Liver (tissue), 9 donors: Measurements from ENCODE around the gene CCT6B. TPM values are rescaled to one million over a fixed set of nuclear protein-coding genes. Genes with fewer than 3 reads are reported as not detected.

ENCODE experiments used
- DNase-seq: peaks from one replicate; pipeline ENCODE4 v3.0.0-alpha.2; 2017; ENCODE audit warnings: low spot score
- H3K27ac ChIP-seq, 2 donors: one replicate each; pipeline ENCODE4 v1.7.0; 2013; ENCODE audit warnings: inconsistent platforms in 2 of 2, low read length in 2 of 2, control low read depth in 1 of 2, low read depth in 1 of 2, mild to moderate bottlenecking in 1 of 2
- H3K27me3 ChIP-seq, 4 donors: one replicate each; pipeline versions ENCODE4 v1.6.1 to v1.7.0; 2013; ENCODE audit warnings: low read length in 3 of 4, inconsistent platforms in 1 of 4, mild to moderate bottlenecking in 1 of 4, moderate library complexity in 1 of 4; ENCODE audit not compliant: control insufficient read depth in 4 of 4, insufficient read depth in 4 of 4
- H3K36me3 ChIP-seq, 4 donors: one replicate each; pipeline versions ENCODE4 v1.6.1 to v1.7.0; 2013; ENCODE audit warnings: low read length in 3 of 4, mild to moderate bottlenecking in 3 of 4, low read depth in 1 of 4, moderate library complexity in 1 of 4; ENCODE audit not compliant: control insufficient read depth in 4 of 4, insufficient read depth in 3 of 4
- H3K4me1 ChIP-seq, 4 donors: one replicate each; pipeline versions ENCODE4 v1.6.1 to v1.7.0; 2013; ENCODE audit warnings: low read length in 3 of 4, mild to moderate bottlenecking in 3 of 4, moderate library complexity in 1 of 4; ENCODE audit not compliant: control insufficient read depth in 4 of 4, insufficient read depth in 4 of 4
- H3K4me3 ChIP-seq, 3 donors: one replicate each; pipeline versions ENCODE4 v1.6.1 to v1.7.0; 2013; ENCODE audit warnings: low read length in 3 of 3, control low read depth in 1 of 3, low read depth in 1 of 3, mild to moderate bottlenecking in 1 of 3
- H3K9ac ChIP-seq, 2 donors: one replicate each; pipeline ENCODE4 v1.7.0; 2013; ENCODE audit warnings: low read length in 2 of 2, mild to moderate bottlenecking in 2 of 2, moderate library complexity in 2 of 2, control low read depth in 1 of 2, low read depth in 1 of 2
- H3K9me3 ChIP-seq, 4 donors: one replicate each; pipeline versions ENCODE4 v1.6.1 to v1.7.0; 2013; ENCODE audit warnings: low read length in 3 of 4; ENCODE audit not compliant: control insufficient read depth in 4 of 4
- ATF3 ChIP-seq: IDR thresholded peaks from 2 replicates; pipeline ENCODE4 v1.6.1; 2016; ENCODE audit warnings: antibody characterized with exemption
- CTCF ChIP-seq: fragments of 150-350 bp; IDR thresholded peaks from 2 replicates; pipeline ENCODE4 v1.5.1; 2017; ENCODE audit warnings: improper control_type of control experiment, low read depth, low read length; ENCODE audit not compliant: missing input control
- EGR1 ChIP-seq, 2 donors: IDR thresholded peaks; 2 replicates each; pipeline ENCODE4 v1.6.1; 2016 to 2018; ENCODE audit warnings: antibody characterized with exemption in 2 of 2, low read depth in 2 of 2
- FOXA1 ChIP-seq: IDR thresholded peaks from 2 replicates; pipeline ENCODE4 v1.6.1; 2016; ENCODE audit warnings: antibody characterized with exemption
- FOXA2 ChIP-seq: IDR thresholded peaks from 2 replicates; pipeline ENCODE4 v1.6.1; 2016; ENCODE audit warnings: antibody characterized with exemption
- GABPA ChIP-seq, 2 donors: IDR thresholded peaks in 1 of 2; conservative IDR thresholded peaks in 1 of 2; 2 replicates each; pipeline ENCODE4 v1.6.1; 2016; ENCODE audit warnings: antibody characterized with exemption in 2 of 2, mild to moderate bottlenecking in 1 of 2, moderate library complexity in 1 of 2
- HNF4A ChIP-seq, 2 donors: conservative IDR thresholded peaks; 2 replicates each; pipeline ENCODE4 v1.6.1; 2016; ENCODE audit warnings: antibody characterized with exemption in 2 of 2, mild to moderate bottlenecking in 2 of 2
- HNF4G ChIP-seq: IDR thresholded peaks from 2 replicates; pipeline ENCODE4 v1.6.1; 2016; ENCODE audit warnings: antibody characterized with exemption
- JUND ChIP-seq, 2 donors: IDR thresholded peaks; 2 replicates each; pipeline ENCODE4 v1.6.1; 2016; ENCODE audit warnings: antibody characterized with exemption in 2 of 2
- MAX ChIP-seq: IDR thresholded peaks from 2 replicates; pipeline ENCODE4 v1.6.1; 2016; ENCODE audit warnings: antibody characterized with exemption
- NR2F2 ChIP-seq: IDR thresholded peaks from 2 replicates; pipeline ENCODE4 v1.6.1; 2016; ENCODE audit warnings: antibody characterized with exemption
- RAD21 ChIP-seq, 2 donors: IDR thresholded peaks; 2 replicates each; pipeline ENCODE4 v1.6.1; 2016; ENCODE audit warnings: antibody characterized with exemption in 2 of 2, mild to moderate bottlenecking in 2 of 2
- REST ChIP-seq: IDR thresholded peaks from 2 replicates; pipeline ENCODE4 v1.6.1; 2016; ENCODE audit warnings: antibody characterized with exemption, mild to moderate bottlenecking
- RXRA ChIP-seq, 2 donors: IDR thresholded peaks; 2 replicates each; pipeline ENCODE4 v1.6.1; 2017 to 2018; ENCODE audit warnings: antibody characterized with exemption in 2 of 2, mild to moderate bottlenecking in 1 of 2
- SP1 ChIP-seq: IDR thresholded peaks from 2 replicates; pipeline ENCODE4 v1.6.1; 2018; ENCODE audit warnings: antibody characterized with exemption, mild to moderate bottlenecking
- TAF1 ChIP-seq: conservative IDR thresholded peaks from 2 replicates; pipeline ENCODE4 v1.6.1; 2016; ENCODE audit warnings: antibody characterized with exemption, mild to moderate bottlenecking
- WGBS: extraction: QIAGEN DNeasy Blood & Tissue Kit; methylation state at CpG from one replicate; pipeline ENCODE4 v1.1.7; 2013; 5-methylcytosine and 5-hydroxymethylcytosine counted together
- polyA plus RNA-seq, 2 donors: library from polyadenylated mRNA; stranded (reverse) in 1 of 2; unstranded in 1 of 2; fragments of 200-250 nt in 1 of 2; fragments of >200 nt in 1 of 2; fragmentation: Nextera tagmentation in 1 of 2; extraction: Ambion mirVana in 1 of 2; gene quantifications; one replicate each; pipeline versions ENCODE4 v1.2.1 to v1.2.3, GENCODE V29; 2013 to 2015
- total RNA-seq, 2 donors: library from RNA; depleted of rRNA; stranded (reverse); fragments of >200 nt; gene quantifications; one replicate each; pipeline ENCODE4 v1.2.3, GENCODE V29; 2014
- donor health status: healthy.
- donor health status: healthy.
- donor health status: healthy.
- donor health status: healthy.
- donor health status: healthy.

CCT6B gene
- total and polyA plus RNA-seq, 4 donors = 0.82 to 2.2 (median 1.4) TPM

- H3K9me3 ChIP-seq = no peaks in the 10 kb centered on the region
- no peak overlapping the region for H3K27ac ChIP-seq
- H3K9ac ChIP-seq = no peak overlapping the region
- peaks cover 0 to 5% (median 0%) of the 10 kb centered on the region in 4 donors for H3K27me3 ChIP-seq
- H3K36me3 ChIP-seq = no peaks in the 10 kb centered on the region
- no peaks in the 10 kb centered on the region for H3K4me1 ChIP-seq
- TF ChIP-seq GABPA (IDR thresholded peaks at IDR 0.05 in 1 of 2, conservative IDR thresholded peaks at IDR 0.05 in 1 of 2) (no peak), FOXA1 (no peak)
- no peak for DNase-seq
- no peak overlapping the region for H3K4me3 ChIP-seq
- WGBS = 90% methylated on average over 4 of the region's 4 CpGs
Measured at GRCh38 chr17:34894964-34895363, 66.3 kb downstream of the CCT6B start.

- 35% methylated on average over 9 of the region's 9 CpGs for WGBS
- H3K36me3 ChIP-seq = no peaks in the 10 kb centered on the region
- no peak overlapping the region for H3K9ac ChIP-seq
- no peak for DNase-seq
- no peaks in the 10 kb centered on the region for H3K9me3 ChIP-seq
- H3K27me3 ChIP-seq = peaks cover 0 to 8% (median 0%) of the 10 kb centered on the region in 4 donors
- TF ChIP-seq CTCF (peak; percentile 36), FOXA2 (no peak), REST (no peak), RAD21 (IDR thresholded peaks at IDR 0.05) (peak; percentile 69 to 70)
- H3K4me3 ChIP-seq = no peak overlapping the region
- no peak overlapping the region for H3K27ac ChIP-seq
- no peaks in the 10 kb centered on the region for H3K4me1 ChIP-seq
Measured at GRCh38 chr17:34892461-34893249, 68.6 kb downstream of the CCT6B start.

GRCh38 chr17:34886831-34887230 is 74.4 kb downstream of the CCT6B start:
- H3K9me3 ChIP-seq = no peaks in the 10 kb centered on the region
- peaks cover 0 to 2% (median 0%) of the 10 kb centered on the region in 4 donors for H3K27me3 ChIP-seq
- H3K9ac ChIP-seq = no peak overlapping the region
- no peak for DNase-seq
- H3K27ac ChIP-seq = no peak overlapping the region
- H3K36me3 ChIP-seq = no peaks in the 10 kb centered on the region
- WGBS = 15% methylated on average over 7 of the region's 7 CpGs
- H3K4me3 ChIP-seq = no peak overlapping the region
- H3K4me1 ChIP-seq = no peaks in the 10 kb centered on the region
- TF ChIP-seq HNF4G (no peak), RAD21 (IDR thresholded peaks at IDR 0.05) (no peak), HNF4A (conservative IDR thresholded peaks at IDR 0.05) (no peak), REST (no peak), FOXA1 (no peak), NR2F2 (no peak), ATF3 (no peak), JUND (IDR thresholded peaks at IDR 0.05) (no peak), GABPA (IDR thresholded peaks at IDR 0.05 in 1 of 2, conservative IDR thresholded peaks at IDR 0.05 in 1 of 2) (no peak), EGR1 (IDR thresholded peaks at IDR 0.05; ENCODE audit: low read depth in 2 of 2) (no peak), TAF1 (no peak), FOXA2 (no peak), RXRA (IDR thresholded peaks at IDR 0.05) (no peak), MAX (no peak), SP1 (no peak)
